HuH-7 (cell line): ENCODE measurements around the gene SNED1.

Experiments
- DNase-seq: peaks from one replicate; pipeline ENCODE4 v3.0.0; 2011; ENCODE audit warnings: low spot score

SNED1 gene

GRCh38 chr2:241068136-241068941 lies 69.9 kb downstream of the SNED1 start:
- DNase-seq: no peak

- no peak for DNase-seq
These were observed 70.8 kb downstream of the SNED1 start for GRCh38 chr2:241068942-241069810.

- DNase-seq: no peak
These were observed 71.4 kb downstream of the SNED1 start for GRCh38 chr2:241069821-241070281.

GRCh38 chr2:241070361-241070760 lies 71.9 kb downstream of the SNED1 start:
- DNase-seq: no peak

- DNase-seq: no peak
These were observed 72.6 kb downstream of the SNED1 start for GRCh38 chr2:241070811-241071676.

GRCh38 chr2:241071677-241072111 lies 73.3 kb downstream of the SNED1 start:
- DNase-seq: no peak

GRCh38 chr2:241072151-241072550 lies 73.7 kb downstream of the SNED1 start:
- DNase-seq: no peak

GRCh38 chr2:241072553-241073165 lies 74.2 kb downstream of the SNED1 start:
- no peak for DNase-seq

GRCh38 chr2:241073166-241074064 lies 75.0 kb downstream of the SNED1 start:
- no peak for DNase-seq

GRCh38 chr2:241074065-241074818 lies 75.8 kb downstream of the SNED1 start:
- DNase-seq: no peak

- no peak for DNase-seq
These were observed 76.6 kb downstream of the SNED1 start for GRCh38 chr2:241074901-241075540.

GRCh38 chr2:241080405-241081189 lies 82.2 kb downstream of the SNED1 start:
- DNase-seq: no peak

- no peak for DNase-seq
These were observed 82.8 kb downstream of the SNED1 start for GRCh38 chr2:241081190-241081642.

GRCh38 chr2:241081643-241082340 lies 83.4 kb downstream of the SNED1 start:
- DNase-seq: no peak

GRCh38 chr2:241082341-241083090 lies 84.1 kb downstream of the SNED1 start:
- DNase-seq: no peak

GRCh38 chr2:241083091-241083415 lies 84.6 kb downstream of the SNED1 start:
- no peak for DNase-seq

- no peak for DNase-seq
These were observed 86.5 kb downstream of the SNED1 start for GRCh38 chr2:241084856-241085444.
